Ovary (tissue), 10 donors: ENCODE data around the gene NOL11. TPM values are rescaled to one million over a fixed set of nuclear protein-coding genes. Genes with fewer than 3 reads are reported as not detected.

Experiments used
- DNase-seq, 5 donors: peaks; one replicate each; pipeline ENCODE4 v3.0.0-alpha.2; 2019 to 2020
- H3K27ac ChIP-seq, 2 donors: fragments of 200-600 bp; one replicate each; pipeline versions ENCODE4 v1.5.1 to v1.8.0; 2019 to 2022
- H3K27me3 ChIP-seq: fragments of 200-600 bp; one replicate; pipeline ENCODE4 v1.8.0; 2022
- H3K36me3 ChIP-seq: fragments of 200-600 bp; sonication (generic); one replicate; pipeline ENCODE4 v1.5.1; 2019
- H3K4me1 ChIP-seq: one replicate; pipeline ENCODE4 v1.8.1; 2013; ENCODE audit warnings: mild to moderate bottlenecking, moderate library complexity; ENCODE audit not compliant: insufficient read depth
- H3K4me3 ChIP-seq: fragments of 200-600 bp; sonication (generic); one replicate; pipeline ENCODE4 v1.5.1; 2017
- H3K9me3 ChIP-seq, 2 donors: fragments of 200-600 bp in 1 of 2; sonication (generic) in 1 of 2; one replicate each; pipeline versions ENCODE4 v1.5.1 to v1.8.1; 2013 to 2019; ENCODE audit warnings: mild to moderate bottlenecking in 1 of 2, moderate library complexity in 1 of 2
- EP300 ChIP-seq: sonication (generic); formaldehyde crosslinking; IDR thresholded peaks from one replicate; pipeline ENCODE4 v1.6.1; 2017; ENCODE audit warnings: antibody characterized with exemption
- POLR2A ChIP-seq: fragments of 450-650 bp; IDR thresholded peaks from one replicate; pipeline ENCODE4 v1.6.1; 2017; ENCODE audit warnings: antibody characterized with exemption, mild to moderate bottlenecking, moderate library complexity
- WGBS, 3 donors: extraction: QIAGEN DNeasy Blood & Tissue Kit in 1 of 3; methylation state at CpG; one replicate each; pipeline versions ENCODE4 v1.1.5 to v1.1.7; 2013 to 2017; 5-methylcytosine and 5-hydroxymethylcytosine counted together
- intact Hi-C, 4 donors: fragments of 100-400 bp; cut with DNase I; formaldehyde crosslinking; loops; one replicate each; pipeline versions ENCODE4 v1.11.0 to v1.15.1; 2022 to 2023
- long read RNA-seq, 3 donors: library from polyadenylated mRNA in 2 of 3; unstranded in 2 of 3; transcript quantifications; one replicate each; pipeline ENCODE4 v2.0.0 and lab custom pipeline, GENCODE V29; 2021 to 2026
- polyA plus RNA-seq, 2 donors: library from polyadenylated mRNA; stranded (reverse); fragments of 200-250 nt in 1 of 2; fragments of 350-450 nt in 1 of 2; fragmentation: Illumina TruSeq in 1 of 2; extraction: RNeasy Lipid Tissue Mini Kit (QIAGEN cat#74804) in 1 of 2; gene quantifications; one replicate each; pipeline ENCODE4 v1.2.3, GENCODE V29; 2013 to 2014
- total RNA-seq, 7 donors: library from RNA; depleted of rRNA in 2 of 7; stranded (reverse); fragments of >200 nt in 2 of 7; fragmentation: NEBNext Ultra II Directional in 3 of 7; extraction: Animal tissue kit (Norgen Biotek cat#: 25700) in 3 of 7; gene quantifications; one replicate each; pipeline versions ENCODE4 v1.1.0 to v1.2.4, GENCODE V29; 2016 to 2023
- TF ChIP-seq, protein P1 (sequence below), 3 donors: fragments of 450-650 bp in 2 of 3; fragments of 200-600 bp in 1 of 3; IDR thresholded peaks; one replicate each; pipeline versions ENCODE4 v1.5.1 to v1.8.0; 2016 to 2022; ENCODE audit warnings: antibody characterized with exemption in 3 of 3, mild to moderate bottlenecking in 1 of 3
- donor health status: DM: no; HTN: no; CAD: no; lungs with moderate emphysema.
- donor health status: DM: no; HTN: no; CAD: no.
- donor health status: Bipolar disorder and iron deficiency.
- donor health status: DM: yes; HTN: yes; CAD: no.
- donor health status: DM: no; HTN: no; CAD: no.
- donor health status: DM: yes; HTN: yes; CAD: no.

The NOL11 gene
- total RNA-seq = 10 to 100 TPM; 22.2 to 56.3 (median 32.3) TPM
- 10 to 100 TPM; 21.0 to 29.8 TPM for polyA plus RNA-seq
- long read RNA-seq, donor 1, transcript NOL11-201 (18 exons, 2,947 nt) = major isoform, 48 of 65 reads
- long read RNA-seq, donor 1, partial matches to known transcripts = 12 of 65 reads
- long read RNA-seq, donor 1, other reads (novel, unspliced or antisense) = 5 of 65 reads
- long read RNA-seq, donor 2, transcript NOL11-201 (18 exons, 2,947 nt) = major isoform, 12 of 17 reads
- long read RNA-seq, donor 2, partial matches to known transcripts = 5 of 17 reads
- long read RNA-seq, donor 2, other reads (novel, unspliced or antisense) = 0 of 17 reads
- long read RNA-seq, donor 3, transcript NOL11-201 (18 exons, 2,947 nt) = major isoform, 26 of 32 reads
- long read RNA-seq, donor 3, partial matches to known transcripts = 4 of 32 reads
- long read RNA-seq, donor 3, other reads (novel, unspliced or antisense) = 2 of 32 reads

DNA sequence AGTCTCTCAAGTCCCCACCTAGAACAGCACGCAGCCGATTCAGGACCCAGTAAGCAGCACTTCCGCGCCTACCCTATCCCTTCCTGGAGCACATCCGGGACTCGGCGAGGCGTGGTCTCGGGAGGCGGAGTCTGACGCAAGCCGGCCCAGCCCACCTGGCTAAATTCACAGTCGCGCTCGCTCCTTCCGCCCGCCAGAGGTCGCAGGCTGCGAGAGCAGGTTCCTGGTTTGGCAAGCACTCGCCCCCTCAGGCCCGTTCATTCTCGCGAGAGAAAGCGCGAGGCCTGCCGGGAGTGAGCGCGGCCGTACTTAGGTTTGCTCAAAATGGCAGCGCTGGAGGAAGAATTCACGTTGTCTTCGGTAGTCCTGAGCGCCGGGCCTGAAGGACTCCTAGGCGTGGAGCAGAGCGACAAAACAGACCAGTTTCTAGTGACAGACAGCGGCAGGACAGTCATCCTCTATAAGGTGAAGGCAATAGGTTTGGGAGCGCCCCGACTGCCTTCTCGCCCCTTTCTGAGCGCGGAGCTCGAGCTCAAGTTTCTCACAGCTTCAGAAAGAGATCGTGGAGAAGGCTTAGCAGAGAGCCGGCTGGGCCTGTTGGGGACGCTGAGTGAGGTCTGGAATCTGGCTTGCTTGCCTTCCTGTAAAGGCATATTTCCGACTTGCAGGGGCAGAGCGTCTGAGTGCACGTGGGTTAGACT, at the start of gene NOL11:
NOL11 (plus strand) TSS at position 313 of the 701 bp plus-strand sequence; CDS start at position 325, 12 bp downstream.
- no peaks in the 10 kb centered on the region for H3K9me3 ChIP-seq
- H3K4me3 ChIP-seq = peak within 1 kb of the TSS; percentile 67
- H3K27me3 ChIP-seq = no peaks in the 10 kb centered on the region
- no peaks in the 10 kb centered on the region for H3K36me3 ChIP-seq
- TF ChIP-seq EP300 = no peak
- TF ChIP-seq POLR2A = peak; percentile 69
- TF ChIP-seq, protein P1, sequence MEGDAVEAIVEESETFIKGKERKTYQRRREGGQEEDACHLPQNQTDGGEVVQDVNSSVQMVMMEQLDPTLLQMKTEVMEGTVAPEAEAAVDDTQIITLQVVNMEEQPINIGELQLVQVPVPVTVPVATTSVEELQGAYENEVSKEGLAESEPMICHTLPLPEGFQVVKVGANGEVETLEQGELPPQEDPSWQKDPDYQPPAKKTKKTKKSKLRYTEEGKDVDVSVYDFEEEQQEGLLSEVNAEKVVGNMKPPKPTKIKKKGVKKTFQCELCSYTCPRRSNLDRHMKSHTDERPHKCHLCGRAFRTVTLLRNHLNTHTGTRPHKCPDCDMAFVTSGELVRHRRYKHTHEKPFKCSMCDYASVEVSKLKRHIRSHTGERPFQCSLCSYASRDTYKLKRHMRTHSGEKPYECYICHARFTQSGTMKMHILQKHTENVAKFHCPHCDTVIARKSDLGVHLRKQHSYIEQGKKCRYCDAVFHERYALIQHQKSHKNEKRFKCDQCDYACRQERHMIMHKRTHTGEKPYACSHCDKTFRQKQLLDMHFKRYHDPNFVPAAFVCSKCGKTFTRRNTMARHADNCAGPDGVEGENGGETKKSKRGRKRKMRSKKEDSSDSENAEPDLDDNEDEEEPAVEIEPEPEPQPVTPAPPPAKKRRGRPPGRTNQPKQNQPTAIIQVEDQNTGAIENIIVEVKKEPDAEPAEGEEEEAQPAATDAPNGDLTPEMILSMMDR (IDR thresholded peaks at IDR 0.05) = peak; percentile 95 to 99 (median 97)
- peak within 1 kb of the TSS; percentile 33 to 65 for H3K27ac ChIP-seq
- 0% methylated on average over 47 to 49 of the region's 49 CpGs for WGBS, 3 donors
- H3K4me1 ChIP-seq = peaks cover 6% of the 10 kb centered on the region
- DNase-seq = peak; percentile 98 to 100 (median 99)
- intact Hi-C loops = no loop called here

DNA sequence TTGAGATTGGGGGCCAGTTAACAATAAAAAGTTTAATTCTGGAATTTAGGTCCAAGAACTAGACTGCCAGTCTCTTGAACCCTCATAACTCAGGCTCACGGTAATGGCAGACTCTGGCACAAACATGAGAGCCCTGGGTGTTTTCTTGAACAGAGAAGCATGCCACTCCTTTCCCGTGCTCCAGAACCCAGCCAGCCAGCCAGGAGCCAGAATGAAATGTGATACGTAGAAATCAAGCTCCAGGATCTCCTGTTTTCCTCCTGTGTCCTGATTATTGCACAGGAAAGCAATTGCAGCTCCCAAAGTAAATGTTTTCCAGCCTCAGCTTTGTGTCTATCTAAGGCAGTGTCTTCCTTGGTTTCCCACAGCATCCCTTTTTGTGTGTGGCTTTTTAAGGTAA, 46.2 kb upstream of the NOL11 start:
- no peaks in the 10 kb centered on the region for H3K36me3 ChIP-seq
- no peaks in the 10 kb centered on the region for H3K9me3 ChIP-seq
- DNase-seq = no peak
- no peaks in the 10 kb centered on the region for H3K27me3 ChIP-seq
- H3K4me3 ChIP-seq = no peak overlapping the region
- H3K4me1 ChIP-seq = peaks cover 2% of the 10 kb centered on the region
- intact Hi-C loops = no loop called here
- no peak overlapping the region for H3K27ac ChIP-seq
- no peak for TF ChIP-seq EP300
- TF ChIP-seq, protein P1 (IDR thresholded peaks at IDR 0.05) = no peak
- TF ChIP-seq POLR2A = no peak
- 20 to 33% (median 26%) methylated on average over 3 of the region's 3 CpGs for WGBS, 3 donors

DNA sequence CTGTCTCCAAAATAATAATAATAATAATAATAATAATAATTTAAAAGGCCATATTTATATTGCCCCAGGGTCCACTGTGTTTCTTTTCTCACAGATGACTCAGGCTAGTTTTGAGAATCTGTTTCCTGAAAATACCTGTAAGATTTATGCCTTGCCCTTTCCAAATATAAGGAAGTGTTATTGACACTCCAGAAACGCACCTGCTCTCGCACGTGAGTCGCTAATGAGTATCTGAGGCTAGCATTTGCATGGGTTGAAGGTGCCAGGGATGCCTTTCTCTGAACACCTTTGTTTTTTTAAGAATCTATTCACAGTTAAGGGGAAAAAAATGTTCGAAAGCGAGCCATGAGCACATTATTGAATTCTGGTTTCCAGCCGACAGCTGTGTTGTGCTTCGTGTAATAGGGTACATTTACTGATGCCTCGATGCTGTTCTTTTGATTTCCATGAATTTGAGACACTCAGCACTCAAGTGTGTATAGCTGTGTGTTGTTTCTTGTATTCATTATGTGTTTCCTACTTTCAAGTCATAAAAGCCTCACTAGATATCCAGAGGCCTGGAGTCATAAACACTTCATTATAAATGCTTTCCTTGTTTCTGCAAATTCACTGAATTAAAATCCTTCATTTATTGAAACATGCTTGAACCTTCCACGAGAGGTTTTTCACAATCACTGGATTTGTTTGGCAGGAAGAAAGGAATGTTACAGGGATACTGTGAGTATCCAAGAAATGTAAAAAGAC, 45.0 kb upstream of the NOL11 start:
- no peaks in the 10 kb centered on the region for H3K27me3 ChIP-seq
- no peaks in the 10 kb centered on the region for H3K36me3 ChIP-seq
- whole genome bisulfite sequencing, 3 donors = 84 to 88% (median 85%) methylated on average over 10 of the region's 10 CpGs
- H3K27ac ChIP-seq = no peak overlapping the region
- peaks cover 2% of the 10 kb centered on the region for H3K4me1 ChIP-seq
- DNase-seq = no peak
- intact Hi-C loops = no loop called here
- TF ChIP-seq EP300 = no peak
- TF ChIP-seq POLR2A = no peak
- TF ChIP-seq, protein P1 (IDR thresholded peaks at IDR 0.05) = no peak
- no peak overlapping the region for H3K4me3 ChIP-seq
- no peaks in the 10 kb centered on the region for H3K9me3 ChIP-seq

DNA sequence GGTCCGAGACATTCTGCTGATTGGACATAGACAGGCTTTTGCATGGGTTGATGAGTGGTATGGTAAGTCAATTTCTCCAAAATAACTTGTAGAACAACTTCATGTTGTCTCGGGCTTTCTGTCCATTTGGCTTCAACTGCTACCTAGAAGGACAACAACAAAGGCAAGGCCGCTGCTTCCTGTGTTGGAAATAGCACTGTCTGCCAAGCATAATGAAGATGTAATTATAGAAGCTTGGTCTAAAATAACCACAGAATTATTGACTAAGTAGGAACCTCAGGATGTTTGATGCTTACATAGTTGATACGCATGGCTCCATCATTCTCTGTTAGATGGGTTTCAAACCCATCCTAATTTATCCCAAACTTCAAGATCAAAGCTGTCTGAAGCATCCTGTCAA, 42.3 kb upstream of the NOL11 start:
- no peaks in the 10 kb centered on the region for H3K9me3 ChIP-seq
- H3K4me3 ChIP-seq = no peak overlapping the region
- no peak for DNase-seq
- no peaks in the 10 kb centered on the region for H3K36me3 ChIP-seq
- no peak overlapping the region for H3K27ac ChIP-seq
- intact Hi-C loops = no loop called here
- peaks cover 2% of the 10 kb centered on the region for H3K4me1 ChIP-seq
- TF ChIP-seq EP300 (no peak), POLR2A (no peak)
- TF ChIP-seq, protein P1 (IDR thresholded peaks at IDR 0.05) = no peak
- WGBS, 3 donors = 84 to 94% (median 86%) methylated on average over 4 of the region's 4 CpGs
- H3K27me3 ChIP-seq = no peaks in the 10 kb centered on the region
